Fibroblast of skin of right quadriceps (primary cell): Measurements from ENCODE around the gene PPP1R27.

Experiments used
- DNase-seq: peaks from one replicate; pipeline ENCODE4 v3.0.0-alpha.2; 2013

PPP1R27 gene

GRCh38 chr17:81803728-81804558, 30.9 kb downstream of the PPP1R27 start, which contains the start of gene GCGR:
Gene GCGR, plus strand, starts transcription at chr17:81804150. Its CDS starts 4,869 bp downstream, at chr17:81809019.
- DNase-seq, result no peak

DNA sequence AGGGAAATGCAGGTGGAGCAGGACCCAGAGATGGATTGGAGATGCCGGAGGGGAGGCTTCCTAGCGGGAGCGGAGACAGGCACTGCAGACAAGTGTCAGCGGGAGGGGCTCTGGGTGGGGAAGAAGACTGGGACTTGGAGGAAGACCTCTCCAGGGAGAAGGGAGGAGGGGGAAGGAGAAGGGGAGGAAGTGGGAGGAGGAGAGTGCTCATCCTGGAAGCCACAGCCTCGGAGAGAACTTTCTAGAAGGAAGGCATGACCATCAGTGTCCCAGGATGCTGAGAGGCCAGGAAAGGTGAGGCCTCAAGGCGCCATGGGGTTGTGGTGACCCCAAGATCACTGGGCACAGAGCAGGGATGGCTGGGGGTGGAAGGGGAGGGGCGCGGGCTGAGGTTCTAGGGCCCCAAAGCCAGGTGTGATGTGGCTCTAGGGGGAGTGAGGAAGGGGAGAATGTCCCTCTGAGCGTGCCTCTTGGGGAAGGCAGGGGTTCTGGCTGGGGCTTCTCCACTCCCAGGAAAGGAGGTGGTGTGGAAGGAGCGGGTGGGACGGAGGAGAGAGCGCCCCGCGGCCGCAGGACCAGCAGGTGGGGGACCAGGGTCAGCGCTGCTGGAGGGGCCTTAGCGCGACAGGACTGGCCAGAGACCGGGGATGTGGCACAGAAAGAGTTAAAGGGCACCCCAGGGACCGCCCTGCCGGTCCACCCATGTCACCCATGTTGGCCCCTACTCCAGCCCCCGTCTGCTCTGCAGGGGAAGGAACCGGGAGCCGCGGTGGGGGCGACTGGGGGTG, 31.8 kb downstream of the PPP1R27 start:
- DNase-seq, result no peak

GRCh38 chr17:81802048-81802758, 32.6 kb downstream of the PPP1R27 start:
- no peak for DNase-seq

GRCh38 chr17:81801327-81801726, 33.5 kb downstream of the PPP1R27 start:
- no peak for DNase-seq

DNA sequence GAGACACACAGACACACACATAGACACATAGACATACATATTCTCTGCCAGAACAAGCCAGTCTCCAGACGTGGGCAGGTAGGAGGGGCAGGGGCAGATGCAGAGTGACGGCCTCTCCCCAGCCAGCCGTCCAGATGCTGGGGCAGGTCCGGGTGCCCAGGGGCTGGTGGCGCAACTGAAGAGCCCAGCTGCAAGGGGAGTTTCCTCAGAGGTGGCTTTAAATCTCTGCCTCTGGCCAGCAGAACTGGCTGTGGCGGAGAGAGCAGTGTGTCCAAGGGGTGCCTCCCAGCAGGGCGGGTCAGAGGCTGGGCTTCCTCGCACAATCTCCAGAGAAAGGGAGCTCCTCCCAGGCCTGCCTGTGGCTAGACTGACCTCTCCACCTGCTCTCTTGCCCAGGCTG, 40.3 kb downstream of the PPP1R27 start:
- no peak for DNase-seq

- DNase-seq, result no peak
Observed at GRCh38 chr17:81794074-81794476, 40.8 kb downstream of the PPP1R27 start.

DNA sequence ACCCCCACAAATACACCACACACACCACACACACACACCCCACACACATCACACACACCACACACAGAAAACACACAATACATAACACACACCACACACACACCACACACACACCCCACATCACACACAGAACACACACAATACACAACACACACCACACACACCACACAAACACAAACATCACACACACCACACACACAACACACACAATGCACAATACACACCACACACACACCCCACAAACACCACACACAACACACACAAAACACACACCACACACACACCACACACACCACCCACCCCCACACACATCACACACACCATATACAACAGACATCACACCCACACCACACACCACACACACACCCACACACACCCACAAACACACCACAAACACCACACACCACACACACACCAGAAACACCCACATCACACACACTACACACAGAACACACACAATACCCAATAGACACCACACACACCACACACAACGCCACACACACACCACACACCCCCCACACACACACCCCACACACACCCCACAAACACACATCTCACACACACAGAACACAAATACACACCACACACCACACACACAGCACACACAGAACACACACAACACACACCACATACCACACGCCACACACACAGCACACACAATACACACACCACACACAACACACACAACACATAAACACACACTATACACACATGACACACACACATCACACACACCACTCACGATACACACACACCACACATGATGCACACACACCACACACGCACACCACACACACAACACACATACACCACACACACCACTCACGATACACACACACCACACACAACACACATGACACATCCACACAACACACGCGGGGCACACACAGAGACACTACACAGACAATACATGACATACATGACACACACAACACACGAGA, 41.9 kb downstream of the PPP1R27 start:
- DNase-seq, result no peak
